Thyroid gland (tissue), 4 donors: ENCODE results near the gene RBMS1.

Experiments
- CTCF ChIP-seq, 6 experiments: fragments of 200-600 bp in 3 of 6; fragments of 450-650 bp in 3 of 6; sonication (generic) in 3 of 6; IDR thresholded peaks; one replicate each; pipeline ENCODE4 v1.5.1; 2016 to 2019; ENCODE audit warnings: antibody characterized with exemption in 6 of 6, mild to moderate bottlenecking in 2 of 6, inconsistent platforms in 1 of 6, moderate library complexity in 1 of 6
- POLR2A ChIP-seq, 2 donors: fragments of 450-650 bp; IDR thresholded peaks; one replicate each; pipeline ENCODE4 v1.6.1; 2017; ENCODE audit warnings: antibody characterized with exemption in 2 of 2, mild to moderate bottlenecking in 2 of 2, moderate library complexity in 1 of 2

GRCh38 chr2:160349306-160349705 is 144.3 kb downstream of the RBMS1 start:
- TF ChIP-seq CTCF (IDR thresholded peaks at IDR 0.05) (no peak), POLR2A (IDR thresholded peaks at IDR 0.05) (no peak)
